Activated naive CD8-positive, alpha-beta T cell treated with anti-CD3 and anti-CD28 coated beads, Interleukin-2, amount 50 U/mL, for 24 hours (primary cell): ENCODE results near the gene SGCA.

Experiments
- ATAC-seq: fragments of 150-1000 bp; cut with Tn5 transposase; one replicate; pipeline ENCODE4 v1.10.0; 2021
- DNase-seq: peaks from one replicate; pipeline ENCODE4 v3.0.0; 2021
- H3K27ac Mint-ChIP-seq: one replicate; pipeline ENCODE4 v1.8.0; 2021; ENCODE audit warnings: mild to moderate bottlenecking, mixed read lengths
- H3K27me3 Mint-ChIP-seq: one replicate; pipeline ENCODE4 v1.8.0; 2021; ENCODE audit warnings: mixed read lengths
- H3K36me3 Mint-ChIP-seq: one replicate; pipeline ENCODE4 v1.8.0; 2021; ENCODE audit warnings: low read depth, mixed read lengths
- H3K4me1 Mint-ChIP-seq: one replicate; pipeline ENCODE4 v1.8.0; 2021; ENCODE audit warnings: mixed read lengths
- H3K4me3 Mint-ChIP-seq: one replicate; pipeline ENCODE4 v1.8.0; 2021; ENCODE audit warnings: mild to moderate bottlenecking, moderate library complexity, mixed read lengths
- H3K9me3 Mint-ChIP-seq: one replicate; pipeline ENCODE4 v1.8.0; 2021; ENCODE audit warnings: mixed read lengths

SGCA gene

DNA sequence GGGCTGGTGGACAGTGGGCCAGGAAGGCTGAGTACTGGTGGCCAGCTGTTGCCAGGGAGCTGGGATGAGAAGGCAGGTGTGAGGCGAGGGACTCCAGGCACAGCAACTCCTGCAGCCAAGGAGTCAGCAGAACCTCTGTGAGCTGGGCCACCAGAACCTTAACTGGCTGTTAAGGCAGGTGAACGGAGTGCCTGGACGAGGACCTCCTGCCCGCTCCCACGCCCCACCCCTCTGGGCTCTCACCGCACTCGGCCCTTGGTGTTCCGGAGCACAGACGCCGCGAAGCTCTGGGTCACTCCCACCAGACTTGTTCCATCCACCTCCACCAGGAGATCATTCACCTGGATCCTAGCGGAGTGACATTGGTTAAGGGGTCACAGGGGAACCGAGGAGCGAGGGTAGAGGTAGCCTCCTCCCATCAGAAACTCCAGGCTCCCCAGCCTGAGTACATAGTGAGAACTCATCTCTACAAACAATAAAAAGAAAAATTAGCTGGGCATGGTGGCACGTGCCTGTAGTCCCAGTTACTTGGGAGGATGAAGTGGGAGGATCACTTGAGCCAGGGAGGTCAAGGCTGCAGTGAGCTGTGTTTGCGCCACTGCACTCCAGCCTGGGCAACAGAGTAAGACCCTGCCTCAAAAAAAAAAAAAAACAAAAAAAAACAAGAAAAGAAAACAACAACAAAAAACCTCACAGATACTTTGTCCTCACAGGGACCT, 24.6 kb upstream of the SGCA start:
- Mint-ChIP-seq H3K4me3 (no peak overlapping the region), H3K27ac (peak overlapping the region; percentile 55), H3K4me1 (peaks cover 60% of the 10 kb centered on the region), H3K36me3 (peaks cover 65% of the 10 kb centered on the region), H3K9me3 (no peaks in the 10 kb centered on the region), H3K27me3 (no peaks in the 10 kb centered on the region)
- DNase-seq: no peak
- ATAC-seq: no peak

GRCh38 chr17:50141745-50142110, 24.1 kb upstream of the SGCA start:
- peaks cover 63% of the 10 kb centered on the region for H3K36me3 Mint-ChIP-seq
- H3K4me1 Mint-ChIP-seq: peaks cover 64% of the 10 kb centered on the region
- no peaks in the 10 kb centered on the region for H3K27me3 Mint-ChIP-seq
- peak overlapping the region; percentile 55 for H3K27ac Mint-ChIP-seq
- no peak for ATAC-seq
- H3K4me3 Mint-ChIP-seq: no peak overlapping the region
- DNase-seq: no peak
- H3K9me3 Mint-ChIP-seq: no peaks in the 10 kb centered on the region

GRCh38 chr17:50143461-50144176, 22.2 kb upstream of the SGCA start:
- DNase-seq (no peak), ATAC-seq (no peak)
- peak overlapping the region; percentile 43 for H3K27ac Mint-ChIP-seq
- H3K36me3 Mint-ChIP-seq: peaks cover 53% of the 10 kb centered on the region
- H3K4me3 Mint-ChIP-seq: no peak overlapping the region
- H3K27me3 Mint-ChIP-seq: no peaks in the 10 kb centered on the region
- H3K4me1 Mint-ChIP-seq: peaks cover 74% of the 10 kb centered on the region
- no peaks in the 10 kb centered on the region for H3K9me3 Mint-ChIP-seq

DNA sequence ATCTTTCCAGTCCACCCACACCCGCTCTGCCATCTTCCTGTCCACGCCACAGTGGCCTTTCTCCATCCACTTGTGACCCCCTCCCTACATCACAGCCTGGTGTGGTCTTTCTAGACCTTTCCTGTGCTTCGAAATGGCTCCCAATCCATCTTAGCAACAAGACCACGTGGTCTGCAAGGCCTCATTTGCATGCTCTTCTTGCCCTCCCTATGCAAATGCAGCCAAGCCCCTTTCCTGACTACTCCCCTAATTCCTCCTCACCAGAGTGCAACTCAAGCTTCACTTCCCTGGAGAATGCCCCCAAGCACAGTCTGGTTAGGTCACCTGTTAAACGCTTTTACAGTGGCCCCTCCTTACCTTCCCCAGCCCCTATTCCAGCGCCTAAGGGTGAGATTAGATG, 21.4 kb upstream of the SGCA start:
- ATAC-seq: no peak
- Mint-ChIP-seq H3K36me3 (peaks cover 50% of the 10 kb centered on the region), H3K4me1 (peaks cover 74% of the 10 kb centered on the region), H3K27me3 (no peaks in the 10 kb centered on the region), H3K9me3 (no peaks in the 10 kb centered on the region), H3K27ac (peak overlapping the region; percentile 43), H3K4me3 (no peak overlapping the region)
- no peak for DNase-seq

- Mint-ChIP-seq H3K27me3 (no peaks in the 10 kb centered on the region), H3K27ac (peak overlapping the region; percentile 59), H3K9me3 (no peaks in the 10 kb centered on the region), H3K4me1 (peaks cover 70% of the 10 kb centered on the region), H3K4me3 (peak overlapping the region; percentile 20), H3K36me3 (peaks cover 44% of the 10 kb centered on the region)
- peak; percentile 51 for DNase-seq
- ATAC-seq: peak; percentile 30
Measured at GRCh38 chr17:50144845-50145531, 20.8 kb upstream of the SGCA start.

GRCh38 chr17:50145532-50146229, 20.1 kb upstream of the SGCA start:
- no peaks in the 10 kb centered on the region for H3K27me3 Mint-ChIP-seq
- DNase-seq (no peak), ATAC-seq (no peak)
- peak overlapping the region; percentile 59 for H3K27ac Mint-ChIP-seq
- H3K36me3 Mint-ChIP-seq: peaks cover 39% of the 10 kb centered on the region
- H3K9me3 Mint-ChIP-seq: no peaks in the 10 kb centered on the region
- peaks cover 63% of the 10 kb centered on the region for H3K4me1 Mint-ChIP-seq
- peak overlapping the region; percentile 45 for H3K4me3 Mint-ChIP-seq

DNA sequence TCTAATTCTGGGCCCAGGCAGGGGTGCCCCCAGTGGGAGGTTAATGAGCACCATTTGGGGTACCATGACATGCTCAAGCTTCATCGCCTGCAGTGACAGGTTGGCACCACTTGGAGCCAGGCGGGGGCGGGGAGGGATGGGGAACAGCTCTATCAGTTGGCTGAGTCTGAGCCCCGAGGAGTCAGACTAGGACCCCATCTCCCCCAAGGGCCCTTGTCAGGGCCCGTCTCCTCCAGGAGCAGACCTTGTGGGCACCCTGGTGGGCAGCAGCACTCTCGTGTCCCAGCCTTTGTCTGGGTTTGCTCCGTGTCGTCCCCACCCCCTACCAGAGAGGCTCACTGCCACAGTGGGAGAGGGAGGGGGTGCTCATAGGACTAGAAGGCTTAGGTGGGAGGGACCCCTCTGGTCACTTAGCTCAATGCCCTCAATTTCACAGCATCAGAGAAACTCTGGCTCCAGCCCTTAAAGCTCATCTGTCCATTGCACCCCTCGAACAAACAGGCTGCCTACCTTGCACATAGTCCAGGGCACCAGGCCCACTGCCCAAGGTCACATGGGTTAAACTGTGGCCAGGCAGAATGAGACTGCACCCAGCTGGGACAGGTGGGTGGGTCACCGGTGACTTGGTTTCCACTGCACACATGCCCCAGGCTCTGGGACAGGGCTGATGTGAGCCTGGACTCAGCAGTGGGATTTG, 19.4 kb upstream of the SGCA start:
- Mint-ChIP-seq H3K4me3 (peak overlapping the region; percentile 93), H3K27me3 (no peaks in the 10 kb centered on the region), H3K27ac (peak overlapping the region; percentile 93), H3K9me3 (no peaks in the 10 kb centered on the region), H3K4me1 (peaks cover 59% of the 10 kb centered on the region), H3K36me3 (peaks cover 37% of the 10 kb centered on the region)
- DNase-seq: no peak
- no peak for ATAC-seq

- H3K27me3 Mint-ChIP-seq: no peaks in the 10 kb centered on the region
- no peak for DNase-seq
- peaks cover 32% of the 10 kb centered on the region for H3K36me3 Mint-ChIP-seq
- peak overlapping the region; percentile 93 for H3K27ac Mint-ChIP-seq
- H3K4me1 Mint-ChIP-seq: peaks cover 58% of the 10 kb centered on the region
- H3K4me3 Mint-ChIP-seq: peak overlapping the region; percentile 93
- ATAC-seq: no peak
- H3K9me3 Mint-ChIP-seq: no peaks in the 10 kb centered on the region
Measured at GRCh38 chr17:50146927-50147665, 18.7 kb upstream of the SGCA start.

- peaks cover 24% of the 10 kb centered on the region for H3K36me3 Mint-ChIP-seq
- ATAC-seq: no peak
- H3K27ac Mint-ChIP-seq: peak overlapping the region; percentile 93
- peak overlapping the region; percentile 93 for H3K4me3 Mint-ChIP-seq
- peaks cover 57% of the 10 kb centered on the region for H3K4me1 Mint-ChIP-seq
- DNase-seq: peak; percentile 42
- H3K27me3 Mint-ChIP-seq: no peaks in the 10 kb centered on the region
- no peaks in the 10 kb centered on the region for H3K9me3 Mint-ChIP-seq
Measured at GRCh38 chr17:50147841-50148225, 18.0 kb upstream of the SGCA start.

GRCh38 chr17:50148226-50149090, 17.3 kb upstream of the SGCA start:
- H3K4me1 Mint-ChIP-seq: peaks cover 53% of the 10 kb centered on the region

GRCh38 chr17:50149091-50149416, 16.8 kb upstream of the SGCA start:
- Mint-ChIP-seq H3K4me3 (peak overlapping the region; percentile 93), H3K4me1 (peaks cover 50% of the 10 kb centered on the region), H3K36me3 (peaks cover 18% of the 10 kb centered on the region), H3K27ac (peak overlapping the region; percentile 89), H3K9me3 (no peaks in the 10 kb centered on the region), H3K27me3 (no peaks in the 10 kb centered on the region)
- DNase-seq (no peak), ATAC-seq (no peak)

More at GRCh38 chr17:50148226-50149090, 17.3 kb upstream of the SGCA start:
- H3K9me3 Mint-ChIP-seq: no peaks in the 10 kb centered on the region
- peaks cover 20% of the 10 kb centered on the region for H3K36me3 Mint-ChIP-seq
- peak overlapping the region; percentile 93 for H3K4me3 Mint-ChIP-seq
- DNase-seq (peak; percentile 82), ATAC-seq (peak; percentile 56)
- H3K27ac Mint-ChIP-seq: peak overlapping the region; percentile 93
- no peaks in the 10 kb centered on the region for H3K27me3 Mint-ChIP-seq

DNA sequence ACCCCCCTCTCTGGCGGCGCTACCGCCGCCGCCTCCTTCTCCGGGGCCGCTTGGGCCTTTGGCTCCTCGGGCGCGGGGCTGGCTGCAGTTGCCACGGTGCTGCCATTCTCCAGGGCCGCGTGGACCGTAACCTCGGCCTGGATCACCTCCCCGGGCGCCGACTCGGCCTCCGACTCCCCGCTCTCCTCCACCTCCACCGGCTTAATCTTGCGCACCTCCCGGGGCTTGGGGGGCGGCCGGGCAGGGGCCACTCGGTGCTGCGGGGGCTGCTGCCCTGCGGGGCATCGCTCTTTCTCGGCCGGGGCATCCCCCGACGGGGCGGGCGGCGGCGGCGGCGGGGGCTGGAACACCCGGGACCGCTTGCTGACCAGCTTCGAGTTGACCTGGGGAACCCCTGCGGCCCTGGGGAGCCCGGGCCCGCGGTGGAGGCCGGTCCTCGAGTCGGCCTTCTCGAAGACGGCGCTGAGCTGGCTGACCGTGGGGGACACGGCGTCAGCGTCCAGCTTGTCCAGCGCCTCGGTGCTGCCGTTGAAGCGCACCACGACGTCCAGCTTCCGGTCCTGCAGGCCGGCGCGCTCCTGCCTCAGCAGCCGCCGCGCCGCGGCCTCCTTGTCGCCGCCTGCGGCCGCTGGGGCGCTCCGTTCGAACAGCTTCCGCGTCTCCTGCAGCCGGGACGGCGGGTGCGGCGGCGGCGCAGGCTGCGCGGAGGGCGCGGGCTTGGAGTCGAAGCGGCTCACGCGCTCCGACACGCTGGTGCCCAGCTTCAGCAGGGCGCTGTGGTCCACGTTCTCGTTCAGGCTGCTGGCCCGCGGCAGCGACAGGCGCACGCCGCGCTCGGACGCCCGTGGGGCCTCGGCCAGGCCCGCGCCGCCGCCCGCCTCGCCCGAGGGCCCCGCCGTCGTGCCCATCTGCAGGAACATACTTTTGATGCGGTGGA, 16.1 kb upstream of the SGCA start:
- Mint-ChIP-seq H3K27me3 (no peaks in the 10 kb centered on the region), H3K4me1 (peaks cover 50% of the 10 kb centered on the region)
- ATAC-seq: no peak

More for the DNA sequence above, 16.1 kb upstream of the SGCA start:
- peaks cover 11% of the 10 kb centered on the region for H3K36me3 Mint-ChIP-seq
- H3K4me3 Mint-ChIP-seq: peak overlapping the region; percentile 93
- peak overlapping the region; percentile 89 for H3K27ac Mint-ChIP-seq
- no peaks in the 10 kb centered on the region for H3K9me3 Mint-ChIP-seq
- peak; percentile 65 for DNase-seq
